GM21367 (cell line): ENCODE data around the gene SAMSN1.

ENCODE experiments used
- ATAC-seq: cut with Tn5 transposase; IDR thresholded peaks from one replicate; pipeline ENCODE4 v1.9.1; 2021; ENCODE audit not compliant: unreplicated experiment

The SAMSN1 gene

DNA sequence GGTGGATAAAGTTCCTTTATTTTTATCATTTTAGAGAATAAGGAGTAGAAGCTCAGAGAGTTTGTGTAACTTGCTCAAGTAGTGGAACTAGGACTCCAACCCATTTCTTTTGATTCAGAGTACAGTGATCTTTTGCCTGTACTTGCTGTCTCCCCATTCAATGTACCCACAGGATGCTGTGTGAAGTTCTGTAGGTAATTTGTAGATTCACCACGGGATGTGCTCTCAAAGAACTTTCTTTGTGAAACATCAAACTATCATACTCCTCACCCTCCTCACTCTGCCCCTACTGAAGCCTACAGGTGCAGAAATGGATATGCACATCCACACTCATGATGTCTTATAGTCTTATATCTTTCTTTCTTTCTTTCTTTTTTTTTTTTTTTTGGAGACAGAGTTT lies 97.3 kb downstream of the SAMSN1 start:
- no peak for ATAC-seq

DNA sequence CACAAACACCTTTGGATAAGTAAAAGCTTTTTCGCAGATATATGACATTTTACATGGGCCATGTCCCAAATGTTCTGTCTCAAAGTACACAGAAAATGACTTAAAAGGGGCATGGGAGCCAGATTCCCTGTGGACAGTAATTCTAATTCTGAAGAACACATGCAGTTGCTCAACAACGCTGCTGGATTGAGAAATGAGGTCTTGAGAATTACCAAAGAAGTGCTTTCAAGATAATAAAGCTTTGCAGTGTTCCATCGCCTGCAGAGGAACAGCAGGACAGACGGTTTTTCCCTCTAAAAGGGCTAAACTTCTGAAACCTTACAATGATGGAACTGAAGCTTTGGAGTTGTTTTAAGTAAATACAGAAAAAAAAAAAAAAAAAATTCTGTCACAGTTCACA lies 107.9 kb downstream of the SAMSN1 start:
- no peak for ATAC-seq

DNA sequence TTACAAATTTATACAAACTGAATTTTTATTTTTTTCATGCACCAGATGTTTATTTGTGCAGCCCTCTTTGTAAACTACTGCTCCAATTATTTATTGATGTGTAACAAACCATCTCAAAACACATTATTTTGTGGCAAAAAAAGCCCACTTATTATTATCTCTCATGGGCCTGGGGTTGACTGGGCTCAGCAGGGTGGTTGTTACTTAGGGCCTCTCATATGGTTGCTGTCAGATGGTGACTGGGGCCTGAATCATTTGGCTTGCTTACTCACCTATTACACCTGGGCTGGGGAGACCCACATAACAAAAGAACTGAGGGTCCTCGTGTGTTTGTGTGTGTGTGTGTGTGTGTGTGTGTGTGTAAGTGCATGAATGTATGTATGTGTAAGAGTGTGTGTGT lies 110.7 kb downstream of the SAMSN1 start:
- ATAC-seq = no peak
